ENCODE data around the gene CELF2.

CELF2 gene

GRCh38 chr10:11064832-11065231 lies 47.2 kb downstream of the CELF2 start:
- no peak for TF ChIP-seq CTCF (conservative IDR thresholded peaks at IDR 0.05; ENCODE audit: control insufficient read depth, insufficient read depth, low read depth, low read length)
- DNase-seq (ENCODE audit: low read depth): no peak
- H3K4me3 ChIP-seq (ENCODE audit: control insufficient read depth, low read depth, low read length): no peak overlapping the region

GRCh38 chr10:11065567-11065966 lies 47.9 kb downstream of the CELF2 start:
- TF ChIP-seq CTCF (conservative IDR thresholded peaks at IDR 0.05; ENCODE audit: control insufficient read depth, insufficient read depth, low read depth, low read length): no peak
- H3K4me3 ChIP-seq (ENCODE audit: control insufficient read depth, low read depth, low read length): no peak overlapping the region
- DNase-seq (ENCODE audit: low read depth): no peak

- DNase-seq (ENCODE audit: low read depth): no peak
- no peak overlapping the region for H3K4me3 ChIP-seq (ENCODE audit: control insufficient read depth, low read depth, low read length)
- no peak for TF ChIP-seq CTCF (conservative IDR thresholded peaks at IDR 0.05; ENCODE audit: control insufficient read depth, insufficient read depth, low read depth, low read length)
These were observed 48.8 kb downstream of the CELF2 start for GRCh38 chr10:11066520-11066919.

GRCh38 chr10:11068861-11069633 lies 51.4 kb downstream of the CELF2 start:
- no peak overlapping the region for H3K4me3 ChIP-seq (ENCODE audit: control insufficient read depth, low read depth, low read length)
- no peak for TF ChIP-seq CTCF (conservative IDR thresholded peaks at IDR 0.05; ENCODE audit: control insufficient read depth, insufficient read depth, low read depth, low read length)
- peak; percentile 15 for DNase-seq (ENCODE audit: low read depth)

GRCh38 chr10:11073410-11073809 lies 55.7 kb downstream of the CELF2 start:
- no peak for TF ChIP-seq CTCF (conservative IDR thresholded peaks at IDR 0.05; ENCODE audit: control insufficient read depth, insufficient read depth, low read depth, low read length)
- no peak overlapping the region for H3K4me3 ChIP-seq (ENCODE audit: control insufficient read depth, low read depth, low read length)
- DNase-seq (ENCODE audit: low read depth): no peak

- no peak overlapping the region for H3K4me3 ChIP-seq (ENCODE audit: control insufficient read depth, low read depth, low read length)
- no peak for TF ChIP-seq CTCF (conservative IDR thresholded peaks at IDR 0.05; ENCODE audit: control insufficient read depth, insufficient read depth, low read depth, low read length)
- DNase-seq (ENCODE audit: low read depth): no peak
These were observed 57.0 kb downstream of the CELF2 start for GRCh38 chr10:11074536-11075267.

Data from fibroblast of mammary gland (primary cell).